Gastroesophageal sphincter (tissue), 4 donors: ENCODE measurements around the gene TMEM231. TPM values are rescaled to one million over a fixed set of nuclear protein-coding genes. Genes with fewer than 3 reads are reported as not detected.

Source experiments
- ATAC-seq: fragments of 150-250 bp; one replicate; pipeline ENCODE4 v1.9.1; 2016; ENCODE audit warnings: mild to moderate bottlenecking, moderate library complexity
- H3K27ac ChIP-seq, 4 donors: fragments of 200-600 bp; sonication (generic) in 3 of 4; 1 replicate in 3 of 4; 2 replicates in 1 of 4; pipeline ENCODE4 v1.5.1; 2016 to 2019
- H3K27me3 ChIP-seq: fragments of 200-600 bp; sonication (generic); one replicate; pipeline ENCODE4 v1.5.1; 2019
- H3K36me3 ChIP-seq, 2 donors: fragments of 200-600 bp; sonication (generic); one replicate each; pipeline ENCODE4 v1.5.1; 2019; ENCODE audit warnings: control low read depth in 1 of 2
- H3K4me1 ChIP-seq, 3 donors: fragments of 200-600 bp; sonication (generic); 1 replicate in 2 of 3; 2 replicates in 1 of 3; pipeline ENCODE4 v1.5.1; 2016 to 2019; ENCODE audit warnings: control low read depth in 2 of 3
- H3K4me3 ChIP-seq, 2 donors: fragments of 200-600 bp; sonication (generic); one replicate each; pipeline ENCODE4 v1.5.1; 2019; ENCODE audit warnings: mild to moderate bottlenecking in 1 of 2, moderate library complexity in 1 of 2
- H3K9me3 ChIP-seq, 3 donors: fragments of 200-600 bp; sonication (generic); one replicate each; pipeline ENCODE4 v1.5.1; 2017 to 2019; ENCODE audit warnings: control low read depth in 2 of 3
- EP300 ChIP-seq: sonication (generic); formaldehyde crosslinking; IDR thresholded peaks from one replicate; pipeline ENCODE4 v1.6.1; 2017; ENCODE audit warnings: antibody characterized with exemption, mild to moderate bottlenecking
- POLR2A ChIP-seq, 2 donors: fragments of 450-650 bp; IDR thresholded peaks; one replicate each; pipeline ENCODE4 v1.6.1; 2017; ENCODE audit warnings: antibody characterized with exemption in 2 of 2, mild to moderate bottlenecking in 2 of 2, moderate library complexity in 1 of 2
- POLR2AphosphoS5 ChIP-seq: sonication (generic); formaldehyde crosslinking; IDR thresholded peaks from one replicate; pipeline ENCODE4 v1.6.1; 2017; ENCODE audit warnings: antibody characterized with exemption
- WGBS, 2 donors: methylation state at CpG; one replicate each; pipeline ENCODE4 v1.1.5; 2018; ENCODE audit warnings: low coverage in 1 of 2; 5-methylcytosine and 5-hydroxymethylcytosine counted together
- total RNA-seq, 4 donors: library from RNA; depleted of rRNA; stranded (reverse); fragments of >200 nt; gene quantifications; one replicate each; pipeline ENCODE4 v1.1.0, GENCODE V29; 2016
- TF ChIP-seq, protein P1 (sequence below), 4 experiments: fragments of 200-600 bp in 2 of 4; fragments of 450-650 bp in 2 of 4; sonication (generic) in 1 of 4; IDR thresholded peaks; one replicate each; pipeline ENCODE4 v1.5.1; 2017 to 2019; ENCODE audit warnings: antibody characterized with exemption in 4 of 4, mild to moderate bottlenecking in 2 of 4, moderate library complexity in 2 of 4

TMEM231 gene
- total RNA-seq = 10 to 100 TPM in 1 of 4 donors, 1 to 10 TPM in 3; 7.2 to 12.0 (median 9.3) TPM

- no peaks in the 10 kb centered on the region for H3K36me3 ChIP-seq
- peak; percentile 97 for ATAC-seq
- 0% methylated on average over 2 of the region's 75 CpGs; no CpG with 5 or more reads in 1 of the 2 donors for WGBS, 2 donors
- peak within 1 kb of the TSS; percentile 31 to 91 (median 80) for H3K27ac ChIP-seq
- TF ChIP-seq POLR2AphosphoS5 = peak; percentile 42
- no peak for TF ChIP-seq EP300
- TF ChIP-seq, protein P1, sequence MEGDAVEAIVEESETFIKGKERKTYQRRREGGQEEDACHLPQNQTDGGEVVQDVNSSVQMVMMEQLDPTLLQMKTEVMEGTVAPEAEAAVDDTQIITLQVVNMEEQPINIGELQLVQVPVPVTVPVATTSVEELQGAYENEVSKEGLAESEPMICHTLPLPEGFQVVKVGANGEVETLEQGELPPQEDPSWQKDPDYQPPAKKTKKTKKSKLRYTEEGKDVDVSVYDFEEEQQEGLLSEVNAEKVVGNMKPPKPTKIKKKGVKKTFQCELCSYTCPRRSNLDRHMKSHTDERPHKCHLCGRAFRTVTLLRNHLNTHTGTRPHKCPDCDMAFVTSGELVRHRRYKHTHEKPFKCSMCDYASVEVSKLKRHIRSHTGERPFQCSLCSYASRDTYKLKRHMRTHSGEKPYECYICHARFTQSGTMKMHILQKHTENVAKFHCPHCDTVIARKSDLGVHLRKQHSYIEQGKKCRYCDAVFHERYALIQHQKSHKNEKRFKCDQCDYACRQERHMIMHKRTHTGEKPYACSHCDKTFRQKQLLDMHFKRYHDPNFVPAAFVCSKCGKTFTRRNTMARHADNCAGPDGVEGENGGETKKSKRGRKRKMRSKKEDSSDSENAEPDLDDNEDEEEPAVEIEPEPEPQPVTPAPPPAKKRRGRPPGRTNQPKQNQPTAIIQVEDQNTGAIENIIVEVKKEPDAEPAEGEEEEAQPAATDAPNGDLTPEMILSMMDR (IDR thresholded peaks at IDR 0.05) = no peak
- peak in 1 of 2 donors; percentile 30 for TF ChIP-seq POLR2A (IDR thresholded peaks at IDR 0.05)
- H3K9me3 ChIP-seq = no peaks in the 10 kb centered on the region
- no peaks in the 10 kb centered on the region for H3K27me3 ChIP-seq
- H3K4me3 ChIP-seq = peak within 1 kb of the TSS; percentile 39 to 66
- peaks cover 0 to 22% (median 0%) of the 10 kb centered on the region in 3 donors for H3K4me1 ChIP-seq
These were observed at the start of gene TMEM231 for GRCh38 chr16:75555707-75556430. Gene TMEM231 (minus strand): TSS chr16:75556252. CDS start chr16:75556209, 43 bp downstream.

DNA sequence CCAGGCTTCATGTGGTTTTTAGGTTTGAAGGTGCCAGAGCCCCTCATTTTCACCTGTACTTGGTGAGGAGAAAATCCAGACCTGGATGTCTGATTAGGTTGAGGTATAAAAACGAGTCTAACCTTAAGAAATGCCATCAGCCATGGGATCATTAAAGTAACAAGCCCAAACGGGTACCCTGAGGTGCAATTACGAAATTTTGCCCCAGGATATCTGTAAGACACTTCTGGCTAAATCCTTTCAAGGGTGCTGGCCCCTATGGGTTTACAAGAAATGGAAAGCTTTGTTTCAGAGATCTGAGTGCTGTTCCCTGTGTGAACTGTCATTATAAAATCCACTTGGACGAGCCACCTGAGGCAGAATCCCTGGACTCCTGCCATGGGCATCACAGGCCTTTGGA is 47.2 kb upstream of the TMEM231 start:
- Histone ChIP-seq H3K27me3 (no peaks in the 10 kb centered on the region), H3K4me3 (no peak overlapping the region), H3K4me1 (no peaks in the 10 kb centered on the region), H3K27ac (no peak overlapping the region), H3K36me3 (peaks cover 3 to 84% of the 10 kb centered on the region in 2 donors), H3K9me3 (no peaks in the 10 kb centered on the region)
- no peak for TF ChIP-seq EP300
- no peak for TF ChIP-seq POLR2AphosphoS5
- TF ChIP-seq, protein P1 (IDR thresholded peaks at IDR 0.05) = no peak
- no peak for TF ChIP-seq POLR2A (IDR thresholded peaks at IDR 0.05)
- WGBS, 2 donors = 83 to 87% methylated on average over 3 to 4 of the region's 4 CpGs
- no peak for ATAC-seq

DNA sequence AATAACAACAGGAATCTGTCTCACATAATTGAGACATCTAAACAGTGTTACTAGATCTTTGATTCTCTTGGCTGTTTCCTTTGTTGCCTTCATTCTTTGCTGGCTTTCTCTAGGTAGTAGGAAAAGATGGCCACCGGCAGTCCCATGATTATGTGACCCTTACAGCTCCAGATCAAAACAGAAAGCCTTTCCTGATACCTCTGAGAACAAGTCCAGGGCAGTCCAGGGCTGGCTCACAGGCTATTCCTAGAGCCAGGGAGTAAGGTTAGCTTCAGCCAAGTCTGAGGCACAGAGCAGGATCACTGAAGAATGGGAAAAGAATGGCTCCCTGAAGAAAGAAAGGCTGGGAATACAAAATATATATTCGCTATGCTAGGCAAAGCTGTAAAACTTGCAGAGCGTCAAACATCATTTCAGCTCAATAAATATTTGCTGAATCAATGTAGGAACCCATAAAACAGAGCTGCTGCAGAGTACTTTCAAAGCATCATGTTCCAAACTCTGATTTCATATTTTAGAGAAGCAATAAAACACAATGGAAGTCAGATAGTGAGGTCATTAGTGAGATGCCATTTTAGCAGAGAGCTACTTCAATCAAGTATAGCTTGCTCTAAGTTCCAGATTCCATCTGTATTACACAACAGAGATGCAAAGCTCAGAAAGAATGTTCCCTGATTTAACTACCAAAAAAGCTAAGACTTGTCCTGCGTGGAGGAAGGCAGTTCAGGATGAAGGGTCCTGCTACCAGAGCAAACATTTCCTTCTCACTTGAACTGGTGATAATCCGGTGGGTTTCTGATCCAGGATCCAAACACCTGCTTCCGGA is 43.6 kb upstream of the TMEM231 start:
- H3K9me3 ChIP-seq = no peaks in the 10 kb centered on the region
- no peak for ATAC-seq
- no peak overlapping the region for H3K27ac ChIP-seq
- H3K4me3 ChIP-seq = no peak overlapping the region
- peaks cover 3 to 78% of the 10 kb centered on the region in 2 donors for H3K36me3 ChIP-seq
- H3K4me1 ChIP-seq = no peaks in the 10 kb centered on the region
- WGBS, 2 donors = 81 to 90% methylated on average over 4 to 5 of the region's 6 CpGs
- TF ChIP-seq EP300 = no peak
- TF ChIP-seq POLR2AphosphoS5 = no peak
- TF ChIP-seq, protein P1 (IDR thresholded peaks at IDR 0.05) = no peak
- no peak for TF ChIP-seq POLR2A (IDR thresholded peaks at IDR 0.05)
- no peaks in the 10 kb centered on the region for H3K27me3 ChIP-seq

- Histone ChIP-seq H3K27ac (peak overlapping the region in 2 of 4 donors; percentile 14 to 21), H3K36me3 (peaks cover 0 to 38% of the 10 kb centered on the region in 2 donors), H3K27me3 (no peaks in the 10 kb centered on the region), H3K4me3 (no peak overlapping the region), H3K9me3 (no peaks in the 10 kb centered on the region), H3K4me1 (peaks cover 0 to 34% (median 3%) of the 10 kb centered on the region in 3 donors)
- 67 to 78% methylated on average over 16 to 17 of the region's 17 CpGs for WGBS, 2 donors
- ATAC-seq = peak; percentile 33
- TF ChIP-seq, protein P1 (IDR thresholded peaks at IDR 0.05) = no peak
- TF ChIP-seq POLR2AphosphoS5 (no peak), EP300 (no peak), POLR2A (IDR thresholded peaks at IDR 0.05) (no peak)
These were observed 38.1 kb upstream of the TMEM231 start for GRCh38 chr16:75593825-75594820.
